ENCODE measurements around the gene XIRP2.

DNA sequence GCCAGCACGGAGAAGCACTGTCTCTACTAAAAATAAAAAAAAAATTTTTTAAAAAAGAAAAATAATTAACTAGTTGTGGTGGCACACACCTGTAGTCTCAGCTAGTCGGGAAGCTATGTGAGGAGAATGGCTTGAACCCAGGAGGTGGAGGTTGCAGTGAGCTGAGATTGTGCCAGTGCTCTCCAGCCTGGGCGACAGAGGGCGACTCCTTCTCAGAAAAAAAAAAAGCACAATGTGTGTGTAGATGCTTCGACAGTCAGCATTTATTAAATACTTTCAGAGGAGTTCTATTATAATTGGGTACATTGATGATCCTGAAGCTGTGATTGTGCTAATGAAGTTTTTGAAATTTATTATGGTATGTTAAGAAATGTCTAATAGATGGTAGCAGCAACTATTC is 46.5 kb downstream of the XIRP2 start:
- TF ChIP-seq YY1 (IDR thresholded peaks at IDR 0.05; ENCODE audit: low read depth, low read length) (no peak), POLR2A (IDR thresholded peaks at IDR 0.05; ENCODE audit: control extremely low read depth in 1 of 2, low read depth in 2 of 2, low read length in 2 of 2) (no peak), SP1 (IDR thresholded peaks at IDR 0.05; ENCODE audit: low read depth, low read length) (no peak), SIN3A (conservative IDR thresholded peaks at IDR 0.05 in 1 of 2, IDR thresholded peaks at IDR 0.05 in 1 of 2; ENCODE audit: low read depth in 1 of 2, low read length in 2 of 2) (no peak), EZH2 (IDR thresholded peaks at IDR 0.05; ENCODE audit: low read depth, low read length, severe bottlenecking) (no peak)
- TF ChIP-seq, protein P1, sequence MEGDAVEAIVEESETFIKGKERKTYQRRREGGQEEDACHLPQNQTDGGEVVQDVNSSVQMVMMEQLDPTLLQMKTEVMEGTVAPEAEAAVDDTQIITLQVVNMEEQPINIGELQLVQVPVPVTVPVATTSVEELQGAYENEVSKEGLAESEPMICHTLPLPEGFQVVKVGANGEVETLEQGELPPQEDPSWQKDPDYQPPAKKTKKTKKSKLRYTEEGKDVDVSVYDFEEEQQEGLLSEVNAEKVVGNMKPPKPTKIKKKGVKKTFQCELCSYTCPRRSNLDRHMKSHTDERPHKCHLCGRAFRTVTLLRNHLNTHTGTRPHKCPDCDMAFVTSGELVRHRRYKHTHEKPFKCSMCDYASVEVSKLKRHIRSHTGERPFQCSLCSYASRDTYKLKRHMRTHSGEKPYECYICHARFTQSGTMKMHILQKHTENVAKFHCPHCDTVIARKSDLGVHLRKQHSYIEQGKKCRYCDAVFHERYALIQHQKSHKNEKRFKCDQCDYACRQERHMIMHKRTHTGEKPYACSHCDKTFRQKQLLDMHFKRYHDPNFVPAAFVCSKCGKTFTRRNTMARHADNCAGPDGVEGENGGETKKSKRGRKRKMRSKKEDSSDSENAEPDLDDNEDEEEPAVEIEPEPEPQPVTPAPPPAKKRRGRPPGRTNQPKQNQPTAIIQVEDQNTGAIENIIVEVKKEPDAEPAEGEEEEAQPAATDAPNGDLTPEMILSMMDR (IDR thresholded peaks at IDR 0.05; ENCODE audit: control extremely low read depth in 1 of 3, insufficient read depth in 1 of 3, low read depth in 1 of 3, low read length in 3 of 3), result peak in 2 of 3 experiments; percentile 6 to 29; a peak in 3 of 4 replicates
- TF ChIP-seq, protein P2, sequence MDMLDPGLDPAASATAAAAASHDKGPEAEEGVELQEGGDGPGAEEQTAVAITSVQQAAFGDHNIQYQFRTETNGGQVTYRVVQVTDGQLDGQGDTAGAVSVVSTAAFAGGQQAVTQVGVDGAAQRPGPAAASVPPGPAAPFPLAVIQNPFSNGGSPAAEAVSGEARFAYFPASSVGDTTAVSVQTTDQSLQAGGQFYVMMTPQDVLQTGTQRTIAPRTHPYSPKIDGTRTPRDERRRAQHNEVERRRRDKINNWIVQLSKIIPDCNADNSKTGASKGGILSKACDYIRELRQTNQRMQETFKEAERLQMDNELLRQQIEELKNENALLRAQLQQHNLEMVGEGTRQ (IDR thresholded peaks at IDR 0.05; ENCODE audit: low read length), result no peak

All from H1 (cell line).